SK-N-SH (cell line): ENCODE results near the gene FAM131B.

Source experiments
- CTCF ChIP-seq: fragments of 200-600 bp; sonication (generic); IDR thresholded peaks from 2 replicates; pipeline ENCODE4 v1.6.1; 2017; ENCODE audit warnings: antibody characterized with exemption, mild to moderate bottlenecking, moderate library complexity
- ELF1 ChIP-seq: IDR thresholded peaks from 2 replicates; pipeline ENCODE4 v1.4.0; 2012
- EZH2phosphoT487 ChIP-seq: fragments of 200-600 bp; sonication (generic); IDR thresholded peaks from 2 replicates; pipeline ENCODE4 v1.6.1; 2017; ENCODE audit warnings: low read depth, mixed run types, mild to moderate bottlenecking, antibody characterized with exemption, moderate library complexity, borderline replicate concordance
- PBX3 ChIP-seq: IDR thresholded peaks from 2 replicates; pipeline ENCODE4; 2012
- POLR2AphosphoS5 ChIP-seq: IDR thresholded peaks from 2 replicates; pipeline ENCODE4 v1.6.1; 2012; ENCODE audit warnings: low read depth, low read length
- RCOR1 ChIP-seq: fragments of 150-350 bp; IDR thresholded peaks from 2 replicates; pipeline ENCODE4 v1.6.1; 2017; ENCODE audit warnings: antibody characterized with exemption, low read length
- REST ChIP-seq: IDR thresholded peaks from 2 replicates; pipeline ENCODE4 v1.6.1; 2012; ENCODE audit warnings: mild to moderate bottlenecking, low read depth, low read length, moderate library complexity
- SMC3 ChIP-seq: IDR thresholded peaks from 2 replicates; pipeline ENCODE4 v1.6.1; 2012; ENCODE audit warnings: low read depth, low read length, improper control_type of control experiment
- ZBTB33 ChIP-seq: IDR thresholded peaks from 2 replicates; pipeline ENCODE4 v1.4.0; 2012; ENCODE audit warnings: low read depth, borderline replicate concordance

GRCh38 chr7:143407287-143408251 is 45.1 kb upstream of the FAM131B start:
- TF ChIP-seq POLR2AphosphoS5 (no peak), SMC3 (no peak), ZBTB33 (no peak), CTCF (no peak), EZH2phosphoT487 (no peak), REST (no peak), ELF1 (no peak), PBX3 (peak; percentile 35; the same call in 1 of the 2 replicates), RCOR1 (no peak)
